Ovary (tissue), 3 donors: Measurements from ENCODE around the gene SMYD1.

Experiments
- EP300 ChIP-seq: sonication (generic); formaldehyde crosslinking; IDR thresholded peaks from one replicate; pipeline ENCODE4 v1.6.1; 2017; ENCODE audit warnings: antibody characterized with exemption
- POLR2A ChIP-seq: fragments of 450-650 bp; IDR thresholded peaks from one replicate; pipeline ENCODE4 v1.6.1; 2017; ENCODE audit warnings: antibody characterized with exemption, mild to moderate bottlenecking, moderate library complexity
- TF ChIP-seq, protein P1 (sequence below), 3 donors: fragments of 450-650 bp in 2 of 3; fragments of 200-600 bp in 1 of 3; IDR thresholded peaks; one replicate each; pipeline versions ENCODE4 v1.5.1 to v1.8.0; 2016 to 2022; ENCODE audit warnings: antibody characterized with exemption in 3 of 3, mild to moderate bottlenecking in 1 of 3
- donor health status: DM: no; HTN: no; CAD: no.

DNA sequence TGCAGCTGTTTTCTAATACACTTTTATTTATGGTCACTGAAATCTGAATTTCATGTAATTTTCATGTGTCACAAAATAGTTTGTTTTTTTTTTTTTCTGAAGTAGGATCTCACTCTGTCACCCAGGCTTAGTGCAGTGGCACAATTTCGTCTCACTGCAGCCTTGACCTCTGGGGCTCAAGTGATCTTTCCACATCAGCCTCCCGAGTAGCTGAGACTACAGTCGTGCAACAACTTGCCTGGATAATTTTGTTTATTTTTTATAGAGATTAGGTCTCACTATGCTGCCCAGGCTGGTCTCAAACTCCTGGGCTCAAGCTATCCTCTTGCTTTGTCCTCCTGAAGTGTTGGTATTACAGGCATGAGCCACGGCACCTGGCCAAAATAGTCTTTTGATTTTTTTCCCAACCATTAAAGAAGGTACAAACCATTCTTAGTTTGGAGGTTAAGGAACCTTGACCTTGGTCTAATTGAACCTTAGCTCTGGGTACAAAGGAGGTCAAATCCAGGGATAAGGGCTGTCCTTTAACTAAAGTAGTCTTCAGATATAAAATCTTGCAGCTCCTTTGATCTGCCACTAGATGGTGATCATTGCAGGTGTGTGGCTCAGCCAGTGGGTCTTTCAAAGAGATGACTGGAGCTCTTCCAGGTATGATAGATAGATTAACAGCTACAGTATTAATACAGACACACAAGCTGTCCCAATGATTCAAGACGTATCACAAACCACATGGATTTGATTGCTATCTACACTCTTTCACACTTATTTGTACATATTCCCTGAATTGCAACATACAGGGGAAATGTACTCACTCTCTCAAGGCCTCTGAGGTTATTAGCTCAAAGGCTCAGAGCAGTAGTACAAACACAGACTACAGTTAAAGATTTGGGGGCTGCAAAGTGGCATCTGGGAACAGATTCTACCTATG is 7.4 kb upstream of the SMYD1 start:
- TF ChIP-seq, protein P1, sequence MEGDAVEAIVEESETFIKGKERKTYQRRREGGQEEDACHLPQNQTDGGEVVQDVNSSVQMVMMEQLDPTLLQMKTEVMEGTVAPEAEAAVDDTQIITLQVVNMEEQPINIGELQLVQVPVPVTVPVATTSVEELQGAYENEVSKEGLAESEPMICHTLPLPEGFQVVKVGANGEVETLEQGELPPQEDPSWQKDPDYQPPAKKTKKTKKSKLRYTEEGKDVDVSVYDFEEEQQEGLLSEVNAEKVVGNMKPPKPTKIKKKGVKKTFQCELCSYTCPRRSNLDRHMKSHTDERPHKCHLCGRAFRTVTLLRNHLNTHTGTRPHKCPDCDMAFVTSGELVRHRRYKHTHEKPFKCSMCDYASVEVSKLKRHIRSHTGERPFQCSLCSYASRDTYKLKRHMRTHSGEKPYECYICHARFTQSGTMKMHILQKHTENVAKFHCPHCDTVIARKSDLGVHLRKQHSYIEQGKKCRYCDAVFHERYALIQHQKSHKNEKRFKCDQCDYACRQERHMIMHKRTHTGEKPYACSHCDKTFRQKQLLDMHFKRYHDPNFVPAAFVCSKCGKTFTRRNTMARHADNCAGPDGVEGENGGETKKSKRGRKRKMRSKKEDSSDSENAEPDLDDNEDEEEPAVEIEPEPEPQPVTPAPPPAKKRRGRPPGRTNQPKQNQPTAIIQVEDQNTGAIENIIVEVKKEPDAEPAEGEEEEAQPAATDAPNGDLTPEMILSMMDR (IDR thresholded peaks at IDR 0.05) = no peak
- TF ChIP-seq POLR2A (no peak), EP300 (no peak)
